HepG2 (cell line): ENCODE data around the gene PIGX. TPM values are rescaled to one million over a fixed set of nuclear protein-coding genes. Genes with fewer than 3 reads are reported as not detected.
A peak's percentile ranks its signal among the peaks of the same experiment; 100 is the strongest.

Experiments
- ATF7-NPFF ChIP-seq: sonication (generic); formaldehyde crosslinking; IDR thresholded peaks from 2 replicates; pipeline ENCODE4 v1.8.1; 2023; ENCODE audit warnings: mild to moderate bottlenecking, low read depth, missing genetic modification reagents, moderate library complexity
- CEBPG ChIP-seq: IDR thresholded peaks from 2 replicates; pipeline ENCODE4 v1.6.1; 2016
- EP300 ChIP-seq, 3 experiments: sonication (generic) in 1 of 3; formaldehyde crosslinking in 1 of 3; IDR thresholded peaks; 2 replicates each; pipeline versions ENCODE4 v1.5.1 to v1.6.1; 2011 to 2020; ENCODE audit warnings: low read depth in 2 of 3, low read length in 2 of 3, borderline replicate concordance in 1 of 3, improper control_type of control experiment in 1 of 3, mild to moderate bottlenecking in 1 of 3, missing genetic modification reagents in 1 of 3, moderate library complexity in 1 of 3
- ETV6 ChIP-seq: sonication (generic); formaldehyde crosslinking; conservative IDR thresholded peaks from 2 replicates; pipeline ENCODE4 v1.4.0; 2020; ENCODE audit warnings: missing genetic modification reagents
- FOSL2 ChIP-seq: sonication (generic); formaldehyde crosslinking; IDR thresholded peaks from 2 replicates; pipeline ENCODE4 v1.4.0; 2020; ENCODE audit warnings: missing genetic modification reagents
- GPN1 ChIP-seq: sonication (generic); formaldehyde crosslinking; IDR thresholded peaks from 2 replicates; pipeline ENCODE4 v1.5.1; 2020; ENCODE audit warnings: missing genetic modification reagents, borderline replicate concordance
- HCFC1 ChIP-seq: fragments of 150-350 bp; IDR thresholded peaks from 2 replicates; pipeline ENCODE4 v1.6.1; 2014; ENCODE audit warnings: low read depth, low read length
- IKZF1 ChIP-seq: fragments of 450-650 bp; IDR thresholded peaks from 2 replicates; pipeline ENCODE4 v1.7.1; 2016
- JARID2 ChIP-seq: sonication (generic); formaldehyde crosslinking; IDR thresholded peaks from 2 replicates; pipeline ENCODE4 v1.8.1; 2023; ENCODE audit warnings: missing genetic modification reagents, inconsistent platforms; ENCODE audit not compliant: insufficient replicate concordance
- MTA1 ChIP-seq: sonication (generic); formaldehyde crosslinking; IDR thresholded peaks from 2 replicates; pipeline ENCODE4 v1.4.0; 2020; ENCODE audit warnings: missing genetic modification reagents, mild to moderate bottlenecking, borderline replicate concordance
- NFE2 ChIP-seq: sonication (generic); formaldehyde crosslinking; IDR thresholded peaks from 2 replicates; pipeline ENCODE4 v1.4.0; 2020; ENCODE audit warnings: missing genetic modification reagents
- NFYC ChIP-seq: IDR thresholded peaks from 2 replicates; pipeline ENCODE4 v1.6.1; 2016; ENCODE audit warnings: missing genetic modification reagents, missing compliant biosample characterization
- PAX8 ChIP-seq: sonication (generic); formaldehyde crosslinking; IDR thresholded peaks from 2 replicates; pipeline ENCODE4 v1.8.0; 2022; ENCODE audit warnings: mild to moderate bottlenecking, missing genetic modification reagents, borderline replicate concordance
- POGZ ChIP-seq: sonication (generic); formaldehyde crosslinking; IDR thresholded peaks from 2 replicates; pipeline ENCODE4 v1.4.0; 2020; ENCODE audit warnings: mild to moderate bottlenecking, missing genetic modification reagents
- RCOR2 ChIP-seq: IDR thresholded peaks from 2 replicates; pipeline ENCODE4 v1.6.1; 2016; ENCODE audit warnings: missing biosample characterization, missing genetic modification reagents
- SMAD9 ChIP-seq: sonication (generic); formaldehyde crosslinking; IDR thresholded peaks from 2 replicates; pipeline ENCODE4 v1.5.1; 2020; ENCODE audit warnings: mild to moderate bottlenecking, missing genetic modification reagents
- SRSF4 ChIP-seq: fragments of 200-400 bp; formaldehyde crosslinking; IDR thresholded peaks from one replicate; pipeline ENCODE4 v1.6.1; 2018; ENCODE audit warnings: mild to moderate bottlenecking, low read depth, low read length, moderate library complexity; ENCODE audit not compliant: poor library complexity, severe bottlenecking
- TCF7L2 ChIP-seq: IDR thresholded peaks from 2 replicates; pipeline ENCODE4 v1.6.1; 2011; ENCODE audit warnings: mild to moderate bottlenecking, low read depth, low read length, moderate library complexity
- TRIM24 ChIP-seq: sonication (generic); formaldehyde crosslinking; IDR thresholded peaks from 2 replicates; pipeline ENCODE4 v1.8.0; 2022; ENCODE audit warnings: mild to moderate bottlenecking, missing genetic modification reagents
- XRCC5 ChIP-seq: fragments of 200-400 bp; formaldehyde crosslinking; optimal IDR thresholded peaks from 2 replicates; pipeline ENCODE3; 2017; ENCODE audit warnings: mild to moderate bottlenecking, low read length
- ZMAT3 ChIP-seq: sonication (generic); formaldehyde crosslinking; conservative IDR thresholded peaks from 2 replicates; pipeline ENCODE4 v1.7.0; 2021; ENCODE audit warnings: missing genetic modification reagents
- ZNF780A ChIP-seq: sonication (generic); formaldehyde crosslinking; IDR thresholded peaks from 2 replicates; pipeline ENCODE4 v1.8.0; 2022; ENCODE audit warnings: mild to moderate bottlenecking, missing genetic modification reagents, moderate library complexity
- polyA plus RNA-seq, 8 experiments: library from polyadenylated mRNA; depleted of rRNA in 3 of 8; stranded (reverse) in 7 of 8; unstranded in 1 of 8; fragments of >200 nt; fragmentation: Illumina TruSeq in 4 of 8; extraction: Trizol in 4 of 8; gene quantifications; 2 replicates each; pipeline versions ENCODE4 v1.2.1 to v1.2.3, GENCODE V29; 2011 to 2016; ENCODE audit warnings: low read depth in 4 of 8, missing spikeins in 1 of 8, mixed read lengths in 1 of 8; ENCODE audit not compliant: insufficient read depth in 1 of 8
- total RNA-seq, 5 experiments: library from RNA; depleted of rRNA; stranded (reverse); fragments of >200 nt; fragmentation: Illumina TruSeq; extraction: Trizol; gene quantifications; 2 replicates each; pipeline ENCODE4 v1.2.3, GENCODE V29; 2016; ENCODE audit warnings: low read depth in 1 of 5
- TF ChIP-seq, protein P1 (sequence below): sonication (generic); formaldehyde crosslinking; conservative IDR thresholded peaks from 2 replicates; pipeline ENCODE4 v1.8.1; 2023; ENCODE audit warnings: missing genetic modification reagents
- TF ChIP-seq, protein P2 (sequence below): sonication (generic); formaldehyde crosslinking; IDR thresholded peaks from 2 replicates; pipeline ENCODE4 v1.4.0; 2020; ENCODE audit warnings: missing genetic modification reagents, low read depth, mild to moderate bottlenecking, borderline replicate concordance
- TF ChIP-seq, protein P3 (sequence below): sonication (generic); formaldehyde crosslinking; IDR thresholded peaks from 2 replicates; pipeline ENCODE4 v1.4.0; 2020; ENCODE audit warnings: mild to moderate bottlenecking, missing genetic modification reagents

The PIGX gene
- total and polyA plus RNA-seq, 2 of the 13 experiments (the other 11 are each of a cell fraction or from before 2014, with no cell fraction given), result 13.2 to 21.3 TPM

DNA sequence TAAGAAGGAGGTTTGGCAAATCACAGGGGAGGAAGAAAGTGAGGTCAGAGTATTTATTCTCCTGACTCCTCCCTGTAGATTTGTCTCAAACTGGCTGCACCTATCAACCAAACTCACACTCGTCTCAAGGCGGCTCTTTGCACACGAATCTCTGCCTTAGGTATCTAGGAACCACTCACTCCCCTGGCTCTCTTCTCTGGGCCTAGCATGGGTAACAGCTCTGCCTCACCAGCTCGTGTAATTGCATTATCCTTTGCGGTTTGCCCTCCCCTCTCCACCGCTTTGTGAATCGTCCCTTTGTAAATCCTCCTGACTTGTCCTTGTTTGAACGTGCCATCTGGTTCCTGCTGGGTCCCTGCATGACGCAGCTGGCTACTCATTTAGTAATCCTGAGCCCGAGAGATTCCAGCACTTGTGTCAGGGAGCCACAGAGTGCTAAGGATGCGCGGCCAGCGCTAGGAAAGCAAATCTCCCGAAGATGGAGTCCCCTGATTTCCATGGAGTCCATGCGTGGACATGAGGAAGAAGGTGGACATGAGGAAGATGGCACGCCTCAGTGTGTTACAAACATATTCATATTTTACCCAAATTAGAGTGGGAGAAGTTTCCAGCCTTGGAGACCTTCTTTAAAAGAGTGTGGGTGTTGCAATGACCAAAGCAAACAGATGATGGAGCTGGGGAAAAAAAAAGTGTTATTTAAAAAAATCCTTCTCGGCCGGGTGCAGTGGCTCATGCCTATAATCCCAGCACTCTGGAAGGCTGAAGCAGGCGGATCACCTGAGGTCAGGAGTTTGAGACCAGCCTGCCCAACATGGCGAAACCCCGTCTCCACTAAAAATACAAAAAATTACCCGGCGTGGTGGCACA lies 45.9 kb upstream of the PIGX start (continued):
- TF ChIP-seq, protein P1, sequence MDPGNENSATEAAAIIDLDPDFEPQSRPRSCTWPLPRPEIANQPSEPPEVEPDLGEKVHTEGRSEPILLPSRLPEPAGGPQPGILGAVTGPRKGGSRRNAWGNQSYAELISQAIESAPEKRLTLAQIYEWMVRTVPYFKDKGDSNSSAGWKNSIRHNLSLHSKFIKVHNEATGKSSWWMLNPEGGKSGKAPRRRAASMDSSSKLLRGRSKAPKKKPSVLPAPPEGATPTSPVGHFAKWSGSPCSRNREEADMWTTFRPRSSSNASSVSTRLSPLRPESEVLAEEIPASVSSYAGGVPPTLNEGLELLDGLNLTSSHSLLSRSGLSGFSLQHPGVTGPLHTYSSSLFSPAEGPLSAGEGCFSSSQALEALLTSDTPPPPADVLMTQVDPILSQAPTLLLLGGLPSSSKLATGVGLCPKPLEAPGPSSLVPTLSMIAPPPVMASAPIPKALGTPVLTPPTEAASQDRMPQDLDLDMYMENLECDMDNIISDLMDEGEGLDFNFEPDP (CRISPR knock-in tag), result no peak
- TF ChIP-seq, protein P2, sequence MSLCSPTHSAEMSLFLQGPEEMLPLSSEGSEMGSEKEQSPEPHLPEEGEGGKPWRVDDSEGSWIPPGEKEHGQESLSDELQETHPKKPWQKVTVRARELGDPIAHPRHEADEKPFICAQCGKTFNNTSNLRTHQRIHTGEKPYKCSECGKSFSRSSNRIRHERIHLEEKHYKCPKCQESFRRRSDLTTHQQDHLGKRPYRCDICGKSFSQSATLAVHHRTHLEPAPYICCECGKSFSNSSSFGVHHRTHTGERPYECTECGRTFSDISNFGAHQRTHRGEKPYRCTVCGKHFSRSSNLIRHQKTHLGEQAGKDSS, result no peak
- no peak for TF ChIP-seq TCF7L2
- no peak for TF ChIP-seq ZNF780A (CRISPR knock-in tag)
- TF ChIP-seq NFE2, result no peak
- peak; percentile 23 for TF ChIP-seq JARID2 (CRISPR knock-in tag)
- TF ChIP-seq CEBPG, result peak; percentile 37; the same call in 1 of the 2 replicates
- no peak for TF ChIP-seq HCFC1
- no peak for TF ChIP-seq SRSF4
- TF ChIP-seq GPN1 (CRISPR knock-in tag), result no peak
- peak; percentile 67 for TF ChIP-seq FOSL2 (CRISPR knock-in tag)
- peak; percentile 69 for TF ChIP-seq XRCC5
- TF ChIP-seq TRIM24 (CRISPR knock-in tag), result no peak
- TF ChIP-seq ETV6 (CRISPR knock-in tag), result no peak
- no peak for TF ChIP-seq SMAD9
- no peak for TF ChIP-seq NFYC (CRISPR knock-in tag)
- no peak for TF ChIP-seq ZMAT3 (CRISPR knock-in tag)
- TF ChIP-seq IKZF1, result no peak
- TF ChIP-seq, protein P3, sequence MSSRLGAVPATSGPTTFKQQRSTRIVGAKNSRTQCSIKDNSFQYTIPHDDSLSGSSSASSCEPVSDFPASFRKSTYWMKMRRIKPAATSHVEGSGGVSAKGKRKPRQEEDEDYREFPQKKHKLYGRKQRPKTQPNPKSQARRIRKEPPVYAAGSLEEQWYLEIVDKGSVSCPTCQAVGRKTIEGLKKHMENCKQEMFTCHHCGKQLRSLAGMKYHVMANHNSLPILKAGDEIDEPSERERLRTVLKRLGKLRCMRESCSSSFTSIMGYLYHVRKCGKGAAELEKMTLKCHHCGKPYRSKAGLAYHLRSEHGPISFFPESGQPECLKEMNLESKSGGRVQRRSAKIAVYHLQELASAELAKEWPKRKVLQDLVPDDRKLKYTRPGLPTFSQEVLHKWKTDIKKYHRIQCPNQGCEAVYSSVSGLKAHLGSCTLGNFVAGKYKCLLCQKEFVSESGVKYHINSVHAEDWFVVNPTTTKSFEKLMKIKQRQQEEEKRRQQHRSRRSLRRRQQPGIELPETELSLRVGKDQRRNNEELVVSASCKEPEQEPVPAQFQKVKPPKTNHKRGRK (CRISPR knock-in tag), result no peak
- no peak for TF ChIP-seq PAX8 (CRISPR knock-in tag)
- no peak for TF ChIP-seq ATF7-NPFF (CRISPR knock-in tag)
- TF ChIP-seq MTA1, result no peak
- TF ChIP-seq RCOR2, result 0 out of 2 replicates have a peak, but pooled peaks have one; percentile 26
- TF ChIP-seq POGZ (CRISPR knock-in tag), result 0 out of 2 replicates have a peak, but pooled peaks have one; percentile 15
- TF ChIP-seq EP300 (IDR thresholded peaks at IDR 0.05; ENCODE audit: low read depth in 2 of 2, low read length in 2 of 2), result no peak
- peak; percentile 50; the same call in 1 of the 2 replicates for TF ChIP-seq EP300 (CRISPR knock-in tag; IDR thresholded peaks at IDR 0.05; ENCODE audit: borderline replicate concordance)
